Vein endothelial cell (primary cell): ENCODE data around the gene SFTPA2. TPM values are rescaled to one million over a fixed set of nuclear protein-coding genes. Genes with fewer than 3 reads are reported as not detected.

Experiments used
- small RNA-seq: library from RNA; depleted of rRNA; stranded (forward); fragments of <200 nt; gene quantifications from one replicate; pipeline ENCODE3, GENCODE V24; 2012
- total RNA-seq: library from RNA; depleted of rRNA; stranded (reverse); fragments of >200 nt; gene quantifications from 2 replicates; pipeline ENCODE4 v1.2.3, GENCODE V29; 2012

The SFTPA2 gene
- not detected in 2 replicates for total RNA-seq

DNA sequence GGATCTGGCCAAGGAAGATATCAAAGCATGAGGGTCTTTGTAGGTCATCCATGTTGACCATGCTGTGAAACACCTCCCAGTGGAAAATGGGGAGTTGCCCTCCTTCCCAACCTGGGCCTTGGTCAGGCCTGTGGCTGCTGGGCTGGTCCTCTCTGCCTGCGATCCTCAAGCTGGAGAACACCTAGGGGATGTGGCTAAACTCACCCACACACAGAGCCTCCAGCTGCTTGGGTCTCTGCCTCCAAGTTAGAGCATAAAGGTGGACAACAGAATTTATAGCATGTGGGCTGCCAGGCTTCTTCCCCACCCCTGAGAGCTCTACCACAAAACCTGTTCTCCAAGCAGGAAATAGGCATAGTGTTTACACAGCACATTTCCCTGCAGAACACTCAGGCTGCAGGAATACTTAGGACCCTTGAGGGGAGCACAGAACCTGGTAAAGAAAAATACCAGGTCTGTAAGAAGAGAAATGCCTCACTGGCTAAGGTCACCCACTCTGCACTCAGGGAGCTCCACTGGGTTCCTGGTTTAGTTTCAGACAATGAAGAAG, at the start of gene SFTPA2:
SFTPA2 (minus strand) TSS at position 248 of the 550 bp plus-strand sequence. CDS start 924 bp downstream, outside the sequence.

GRCh38 chr10:79511891-79512583, 48.2 kb downstream of the SFTPA2 start, which contains the start of gene EIF5AL1:
Gene EIF5AL1, plus strand, starts transcription at chr10:79512533. Its CDS starts 117 bp downstream, at chr10:79512650.

Small RNAs within 50 kb of the gene (small RNA-seq; reads per million reads assigned to genes)
- not detected for gene BX248123.2
- gene RPS12P18: not detected

Other genes with a start within 250 kb of the SFTPA2 start
- 29.1 and 33.2 TPM in 2 replicates for gene PPIF, start 212.9 kb downstream of the SFTPA2 start, total RNA-seq
- gene ZCCHC24, start 114.8 kb downstream of the SFTPA2 start, total RNA-seq: 6.6 and 8.2 TPM in 2 replicates
- 1.3 TPM in 2 replicates for gene EIF5AL1, start 47.9 kb downstream of the SFTPA2 start, total RNA-seq
- not detected in 2 replicates for gene SFTPA1, start 50.5 kb upstream of the SFTPA2 start, total RNA-seq
- 0.10 and 0.33 TPM in 2 replicates for gene NUTM2B, start 142.8 kb upstream of the SFTPA2 start, total RNA-seq